HepG2 (cell line): Measurements from ENCODE around the gene TRANK1. TPM values are rescaled to one million over a fixed set of nuclear protein-coding genes. Genes with fewer than 3 reads are reported as not detected.

Source experiments
- CEBPG ChIP-seq: IDR thresholded peaks from 2 replicates; pipeline ENCODE4 v1.6.1; 2016
- DNMT3B ChIP-seq: conservative IDR thresholded peaks from 2 replicates; pipeline ENCODE4 v1.6.1; 2016; ENCODE audit warnings: missing biosample characterization, control low read depth
- ELF1 ChIP-seq: sonication (generic); formaldehyde crosslinking; IDR thresholded peaks from 2 replicates; pipeline ENCODE4 v1.4.0; 2020; ENCODE audit warnings: missing genetic modification reagents
- ELF3 ChIP-seq: IDR thresholded peaks from 2 replicates; pipeline ENCODE4 v1.6.1; 2016; ENCODE audit warnings: missing genetic modification reagents, missing compliant biosample characterization
- FOSL2 ChIP-seq: sonication (generic); formaldehyde crosslinking; IDR thresholded peaks from 2 replicates; pipeline ENCODE4 v1.4.0; 2020; ENCODE audit warnings: missing genetic modification reagents
- FOXA3 ChIP-seq: IDR thresholded peaks from 2 replicates; pipeline ENCODE4 v1.6.1; 2016; ENCODE audit warnings: missing genetic modification reagents, missing compliant biosample characterization
- FOXP1 ChIP-seq, 2 experiments: fragments of 450-650 bp in 1 of 2; IDR thresholded peaks; 2 replicates each; pipeline ENCODE4 v1.6.1; 2017 to 2018; ENCODE audit warnings: antibody characterized with exemption in 1 of 2
- GATAD2A ChIP-seq: IDR thresholded peaks from 2 replicates; pipeline ENCODE4 v1.6.1; 2016
- IRF2 ChIP-seq: IDR thresholded peaks from 2 replicates; pipeline ENCODE4 v1.6.1; 2018; ENCODE audit warnings: missing genetic modification reagents, missing compliant biosample characterization
- KMT2B ChIP-seq: IDR thresholded peaks from 2 replicates; pipeline ENCODE4 v1.6.1; 2016; ENCODE audit warnings: missing genetic modification reagents, missing compliant biosample characterization
- PRMT3 ChIP-seq: sonication (generic); formaldehyde crosslinking; IDR thresholded peaks from 2 replicates; pipeline ENCODE4 v1.8.1; 2022; ENCODE audit warnings: low read depth, mild to moderate bottlenecking, moderate library complexity, missing genetic modification reagents, borderline replicate concordance
- SAP130 ChIP-seq: IDR thresholded peaks from 2 replicates; pipeline ENCODE4 v1.6.1; 2016; ENCODE audit warnings: low read depth
- TAF1 ChIP-seq: sonication (generic); formaldehyde crosslinking; IDR thresholded peaks from 2 replicates; pipeline ENCODE4 v1.4.0; 2020; ENCODE audit warnings: missing genetic modification reagents
- THAP11 ChIP-seq: IDR thresholded peaks from 2 replicates; pipeline ENCODE4 v1.6.1; 2016; ENCODE audit warnings: missing biosample characterization, missing genetic modification reagents
- ZNF230 ChIP-seq: sonication (generic); formaldehyde crosslinking; IDR thresholded peaks from 2 replicates; pipeline ENCODE4 v1.4.0; 2020; ENCODE audit warnings: mild to moderate bottlenecking, missing genetic modification reagents
- ZNF549 ChIP-seq: sonication (generic); formaldehyde crosslinking; IDR thresholded peaks from 2 replicates; pipeline ENCODE4 v1.5.0; 2020; ENCODE audit warnings: missing genetic modification reagents
- polyA plus RNA-seq, 8 experiments: library from polyadenylated mRNA; depleted of rRNA in 3 of 8; stranded (reverse) in 7 of 8; unstranded in 1 of 8; fragments of >200 nt; fragmentation: Illumina TruSeq in 4 of 8; extraction: Trizol in 4 of 8; gene quantifications; 2 replicates each; pipeline versions ENCODE4 v1.2.1 to v1.2.3, GENCODE V29; 2011 to 2016; ENCODE audit warnings: low read depth in 4 of 8, missing spikeins in 1 of 8, mixed read lengths in 1 of 8; ENCODE audit not compliant: insufficient read depth in 1 of 8
- total RNA-seq, 5 experiments: library from RNA; depleted of rRNA; stranded (reverse); fragments of >200 nt; fragmentation: Illumina TruSeq; extraction: Trizol; gene quantifications; 2 replicates each; pipeline ENCODE4 v1.2.3, GENCODE V29; 2016; ENCODE audit warnings: low read depth in 1 of 5
- TF ChIP-seq, protein P1 (sequence below): sonication (generic); formaldehyde crosslinking; IDR thresholded peaks from 2 replicates; pipeline ENCODE4 v1.9.0; 2021; ENCODE audit warnings: missing genetic modification reagents, borderline replicate concordance
- TF ChIP-seq, protein P2 (sequence below): sonication (generic); formaldehyde crosslinking; IDR thresholded peaks from 2 replicates; pipeline ENCODE4 v1.4.0; 2020; ENCODE audit warnings: missing genetic modification reagents, borderline replicate concordance
- TF ChIP-seq, protein P3 (sequence below): sonication (generic); formaldehyde crosslinking; IDR thresholded peaks from 2 replicates; pipeline ENCODE4 v1.4.0; 2020; ENCODE audit warnings: missing genetic modification reagents
- TF ChIP-seq, protein P4 (sequence below): sonication (generic); formaldehyde crosslinking; IDR thresholded peaks from 2 replicates; pipeline ENCODE4 v1.9.0; 2022; ENCODE audit warnings: missing genetic modification reagents, mild to moderate bottlenecking, borderline replicate concordance
- TF ChIP-seq, protein P5 (sequence below): sonication (generic); formaldehyde crosslinking; IDR thresholded peaks from 2 replicates; pipeline ENCODE4 v1.9.0; 2021; ENCODE audit warnings: missing genetic modification reagents, mild to moderate bottlenecking, borderline replicate concordance

The TRANK1 gene
- total and polyA plus RNA-seq, 2 of the 13 experiments (the other 11 are each of a cell fraction or from before 2014, with no cell fraction given), result 0.13 to 0.32 TPM

DNA sequence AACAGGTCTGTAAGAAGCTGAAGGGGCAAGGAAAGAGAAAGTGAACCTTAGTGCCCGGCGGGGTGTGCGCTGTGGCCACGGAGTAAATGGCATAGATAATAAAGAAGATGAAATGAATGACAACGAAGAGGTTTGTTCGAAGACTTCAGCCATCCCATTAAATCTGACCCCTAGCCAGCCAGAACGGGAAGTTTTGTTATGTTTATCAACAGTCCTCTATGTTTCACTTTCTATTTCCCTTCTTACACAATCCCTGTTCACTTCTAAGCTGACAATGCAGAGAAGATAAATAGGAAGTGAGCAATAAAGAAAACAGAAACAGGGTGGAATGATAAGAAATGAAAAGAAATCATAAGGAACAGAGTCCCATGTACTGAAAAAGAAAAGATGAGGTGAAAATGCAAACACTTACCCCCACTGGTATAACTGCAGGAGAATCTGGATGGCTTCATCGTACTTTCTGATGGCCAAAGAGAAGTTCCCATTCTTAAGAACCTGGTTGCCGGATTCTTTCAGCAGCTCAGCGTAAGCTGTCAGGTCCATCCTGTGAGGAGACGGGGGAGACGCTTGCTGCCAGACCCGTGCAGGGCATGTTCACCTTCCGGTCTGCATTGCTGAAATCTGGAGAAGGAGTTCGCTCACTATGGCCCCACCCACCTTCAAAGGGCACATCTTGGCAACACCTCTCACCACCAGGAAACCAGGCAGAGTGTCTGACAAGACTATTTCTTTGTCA lies 36.8 kb downstream of the TRANK1 start (continued):
- TF ChIP-seq FOXA3 (CRISPR knock-in tag) (peak; percentile 41; the same call in 1 of the 2 replicates), ZNF549 (CRISPR knock-in tag) (no peak), ELF3 (CRISPR knock-in tag) (0 out of 2 replicates have a peak, but pooled peaks have one; percentile 49), DNMT3B (CRISPR knock-in tag) (no peak), KMT2B (0 out of 2 replicates have a peak, but pooled peaks have one; percentile 36), GATAD2A (CRISPR knock-in tag) (0 out of 2 replicates have a peak, but pooled peaks have one; percentile 14), THAP11 (CRISPR knock-in tag) (0 out of 2 replicates have a peak, but pooled peaks have one; percentile 19), FOSL2 (CRISPR knock-in tag) (no peak), TAF1 (CRISPR knock-in tag) (no peak), ZNF230 (CRISPR knock-in tag) (no peak), CEBPG (CRISPR knock-in tag) (peak; percentile 67), IRF2 (CRISPR knock-in tag) (peak; percentile 96), ELF1 (CRISPR knock-in tag) (0 out of 2 replicates have a peak, but pooled peaks have one; percentile 43), FOXP1 (IDR thresholded peaks at IDR 0.05) (no peak), FOXP1 (CRISPR knock-in tag; IDR thresholded peaks at IDR 0.05) (peak; percentile 59), PRMT3 (CRISPR knock-in tag) (no peak), SAP130 (CRISPR knock-in tag) (peak; percentile 66)
- TF ChIP-seq, protein P1, sequence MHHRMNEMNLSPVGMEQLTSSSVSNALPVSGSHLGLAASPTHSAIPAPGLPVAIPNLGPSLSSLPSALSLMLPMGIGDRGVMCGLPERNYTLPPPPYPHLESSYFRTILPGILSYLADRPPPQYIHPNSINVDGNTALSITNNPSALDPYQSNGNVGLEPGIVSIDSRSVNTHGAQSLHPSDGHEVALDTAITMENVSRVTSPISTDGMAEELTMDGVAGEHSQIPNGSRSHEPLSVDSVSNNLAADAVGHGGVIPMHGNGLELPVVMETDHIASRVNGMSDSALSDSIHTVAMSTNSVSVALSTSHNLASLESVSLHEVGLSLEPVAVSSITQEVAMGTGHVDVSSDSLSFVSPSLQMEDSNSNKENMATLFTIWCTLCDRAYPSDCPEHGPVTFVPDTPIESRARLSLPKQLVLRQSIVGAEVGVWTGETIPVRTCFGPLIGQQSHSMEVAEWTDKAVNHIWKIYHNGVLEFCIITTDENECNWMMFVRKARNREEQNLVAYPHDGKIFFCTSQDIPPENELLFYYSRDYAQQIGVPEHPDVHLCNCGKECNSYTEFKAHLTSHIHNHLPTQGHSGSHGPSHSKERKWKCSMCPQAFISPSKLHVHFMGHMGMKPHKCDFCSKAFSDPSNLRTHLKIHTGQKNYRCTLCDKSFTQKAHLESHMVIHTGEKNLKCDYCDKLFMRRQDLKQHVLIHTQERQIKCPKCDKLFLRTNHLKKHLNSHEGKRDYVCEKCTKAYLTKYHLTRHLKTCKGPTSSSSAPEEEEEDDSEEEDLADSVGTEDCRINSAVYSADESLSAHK, result no peak
- TF ChIP-seq, protein P2, sequence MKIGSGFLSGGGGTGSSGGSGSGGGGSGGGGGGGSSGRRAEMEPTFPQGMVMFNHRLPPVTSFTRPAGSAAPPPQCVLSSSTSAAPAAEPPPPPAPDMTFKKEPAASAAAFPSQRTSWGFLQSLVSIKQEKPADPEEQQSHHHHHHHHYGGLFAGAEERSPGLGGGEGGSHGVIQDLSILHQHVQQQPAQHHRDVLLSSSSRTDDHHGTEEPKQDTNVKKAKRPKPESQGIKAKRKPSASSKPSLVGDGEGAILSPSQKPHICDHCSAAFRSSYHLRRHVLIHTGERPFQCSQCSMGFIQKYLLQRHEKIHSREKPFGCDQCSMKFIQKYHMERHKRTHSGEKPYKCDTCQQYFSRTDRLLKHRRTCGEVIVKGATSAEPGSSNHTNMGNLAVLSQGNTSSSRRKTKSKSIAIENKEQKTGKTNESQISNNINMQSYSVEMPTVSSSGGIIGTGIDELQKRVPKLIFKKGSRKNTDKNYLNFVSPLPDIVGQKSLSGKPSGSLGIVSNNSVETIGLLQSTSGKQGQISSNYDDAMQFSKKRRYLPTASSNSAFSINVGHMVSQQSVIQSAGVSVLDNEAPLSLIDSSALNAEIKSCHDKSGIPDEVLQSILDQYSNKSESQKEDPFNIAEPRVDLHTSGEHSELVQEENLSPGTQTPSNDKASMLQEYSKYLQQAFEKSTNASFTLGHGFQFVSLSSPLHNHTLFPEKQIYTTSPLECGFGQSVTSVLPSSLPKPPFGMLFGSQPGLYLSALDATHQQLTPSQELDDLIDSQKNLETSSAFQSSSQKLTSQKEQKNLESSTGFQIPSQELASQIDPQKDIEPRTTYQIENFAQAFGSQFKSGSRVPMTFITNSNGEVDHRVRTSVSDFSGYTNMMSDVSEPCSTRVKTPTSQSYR (CRISPR knock-in tag), result no peak
- TF ChIP-seq, protein P3, sequence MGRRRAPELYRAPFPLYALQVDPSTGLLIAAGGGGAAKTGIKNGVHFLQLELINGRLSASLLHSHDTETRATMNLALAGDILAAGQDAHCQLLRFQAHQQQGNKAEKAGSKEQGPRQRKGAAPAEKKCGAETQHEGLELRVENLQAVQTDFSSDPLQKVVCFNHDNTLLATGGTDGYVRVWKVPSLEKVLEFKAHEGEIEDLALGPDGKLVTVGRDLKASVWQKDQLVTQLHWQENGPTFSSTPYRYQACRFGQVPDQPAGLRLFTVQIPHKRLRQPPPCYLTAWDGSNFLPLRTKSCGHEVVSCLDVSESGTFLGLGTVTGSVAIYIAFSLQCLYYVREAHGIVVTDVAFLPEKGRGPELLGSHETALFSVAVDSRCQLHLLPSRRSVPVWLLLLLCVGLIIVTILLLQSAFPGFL, result no peak
- TF ChIP-seq, protein P4, sequence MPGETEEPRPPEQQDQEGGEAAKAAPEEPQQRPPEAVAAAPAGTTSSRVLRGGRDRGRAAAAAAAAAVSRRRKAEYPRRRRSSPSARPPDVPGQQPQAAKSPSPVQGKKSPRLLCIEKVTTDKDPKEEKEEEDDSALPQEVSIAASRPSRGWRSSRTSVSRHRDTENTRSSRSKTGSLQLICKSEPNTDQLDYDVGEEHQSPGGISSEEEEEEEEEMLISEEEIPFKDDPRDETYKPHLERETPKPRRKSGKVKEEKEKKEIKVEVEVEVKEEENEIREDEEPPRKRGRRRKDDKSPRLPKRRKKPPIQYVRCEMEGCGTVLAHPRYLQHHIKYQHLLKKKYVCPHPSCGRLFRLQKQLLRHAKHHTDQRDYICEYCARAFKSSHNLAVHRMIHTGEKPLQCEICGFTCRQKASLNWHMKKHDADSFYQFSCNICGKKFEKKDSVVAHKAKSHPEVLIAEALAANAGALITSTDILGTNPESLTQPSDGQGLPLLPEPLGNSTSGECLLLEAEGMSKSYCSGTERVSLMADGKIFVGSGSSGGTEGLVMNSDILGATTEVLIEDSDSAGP (CRISPR knock-in tag), result no peak
- TF ChIP-seq, protein P5, sequence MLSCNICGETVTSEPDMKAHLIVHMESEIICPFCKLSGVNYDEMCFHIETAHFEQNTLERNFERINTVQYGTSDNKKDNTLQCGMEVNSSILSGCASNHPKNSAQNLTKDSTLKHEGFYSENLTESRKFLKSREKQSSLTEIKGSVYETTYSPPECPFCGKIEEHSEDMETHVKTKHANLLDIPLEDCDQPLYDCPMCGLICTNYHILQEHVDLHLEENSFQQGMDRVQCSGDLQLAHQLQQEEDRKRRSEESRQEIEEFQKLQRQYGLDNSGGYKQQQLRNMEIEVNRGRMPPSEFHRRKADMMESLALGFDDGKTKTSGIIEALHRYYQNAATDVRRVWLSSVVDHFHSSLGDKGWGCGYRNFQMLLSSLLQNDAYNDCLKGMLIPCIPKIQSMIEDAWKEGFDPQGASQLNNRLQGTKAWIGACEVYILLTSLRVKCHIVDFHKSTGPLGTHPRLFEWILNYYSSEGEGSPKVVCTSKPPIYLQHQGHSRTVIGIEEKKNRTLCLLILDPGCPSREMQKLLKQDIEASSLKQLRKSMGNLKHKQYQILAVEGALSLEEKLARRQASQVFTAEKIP (CRISPR knock-in tag), result no peak
